Thyroid gland (tissue), 4 donors: ENCODE data around the gene AKT1.

ENCODE experiments used
- CTCF ChIP-seq, 6 experiments: fragments of 200-600 bp in 3 of 6; fragments of 450-650 bp in 3 of 6; sonication (generic) in 3 of 6; IDR thresholded peaks; one replicate each; pipeline ENCODE4 v1.5.1; 2016 to 2019; ENCODE audit warnings: antibody characterized with exemption in 6 of 6, mild to moderate bottlenecking in 2 of 6, inconsistent platforms in 1 of 6, moderate library complexity in 1 of 6
- POLR2A ChIP-seq, 2 donors: fragments of 450-650 bp; IDR thresholded peaks; one replicate each; pipeline ENCODE4 v1.6.1; 2017; ENCODE audit warnings: antibody characterized with exemption in 2 of 2, mild to moderate bottlenecking in 2 of 2, moderate library complexity in 1 of 2

- TF ChIP-seq CTCF (IDR thresholded peaks at IDR 0.05) (no peak), POLR2A (IDR thresholded peaks at IDR 0.05) (no peak)
Measured at GRCh38 chr14:104767634-104767918, 28.0 kb downstream of the AKT1 start.
